AG09319 (cell line): ENCODE results near the gene RHBDF2.

ENCODE experiments used
- DNase-seq: peaks from one replicate; pipeline ENCODE4 v3.0.0-alpha.2; 2010; ENCODE audit warnings: low read depth; ENCODE audit errors: extremely low read depth
- TF ChIP-seq, protein P1 (sequence below): IDR thresholded peaks from 2 replicates; pipeline ENCODE4 v1.5.1; 2011; ENCODE audit warnings: low read depth, mild to moderate bottlenecking, inconsistent platforms, low read length, moderate library complexity

Gene RHBDF2

DNA sequence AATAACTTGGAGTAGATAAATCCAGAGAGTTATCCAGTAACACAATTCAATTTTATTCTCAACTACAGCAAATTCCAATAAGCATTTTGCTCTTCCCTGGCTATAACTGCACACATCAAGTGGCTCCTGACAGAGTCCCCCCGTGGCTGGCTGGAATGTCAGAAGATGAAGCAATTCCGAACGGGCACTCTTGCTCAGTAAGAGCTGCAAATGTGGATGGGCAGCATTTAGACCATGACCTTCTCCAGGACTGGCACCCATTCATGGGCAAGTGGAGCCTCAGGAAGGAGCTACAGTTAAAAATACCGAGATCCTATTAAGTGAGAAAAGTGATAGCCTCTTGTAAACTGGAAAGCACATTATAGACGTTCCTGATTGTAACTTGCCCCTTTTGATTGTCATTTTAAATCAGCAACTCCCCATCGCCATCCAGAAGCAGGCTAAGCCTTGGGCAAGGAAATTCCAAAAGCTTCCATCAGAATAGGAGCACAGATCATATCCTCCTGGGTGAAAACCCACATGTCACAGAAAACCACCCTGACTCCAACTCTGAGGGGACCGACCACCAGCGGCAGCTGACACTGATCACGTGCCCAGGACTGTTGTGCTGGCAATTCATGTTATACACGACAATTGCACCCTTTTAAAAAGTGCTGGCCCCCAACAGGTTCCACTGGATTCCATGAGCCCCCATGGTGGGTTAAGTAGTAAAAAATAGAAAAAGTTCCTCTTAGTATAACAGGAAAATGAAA, 55.4 kb downstream of the RHBDF2 start:
- no peak for DNase-seq
- TF ChIP-seq, protein P1, sequence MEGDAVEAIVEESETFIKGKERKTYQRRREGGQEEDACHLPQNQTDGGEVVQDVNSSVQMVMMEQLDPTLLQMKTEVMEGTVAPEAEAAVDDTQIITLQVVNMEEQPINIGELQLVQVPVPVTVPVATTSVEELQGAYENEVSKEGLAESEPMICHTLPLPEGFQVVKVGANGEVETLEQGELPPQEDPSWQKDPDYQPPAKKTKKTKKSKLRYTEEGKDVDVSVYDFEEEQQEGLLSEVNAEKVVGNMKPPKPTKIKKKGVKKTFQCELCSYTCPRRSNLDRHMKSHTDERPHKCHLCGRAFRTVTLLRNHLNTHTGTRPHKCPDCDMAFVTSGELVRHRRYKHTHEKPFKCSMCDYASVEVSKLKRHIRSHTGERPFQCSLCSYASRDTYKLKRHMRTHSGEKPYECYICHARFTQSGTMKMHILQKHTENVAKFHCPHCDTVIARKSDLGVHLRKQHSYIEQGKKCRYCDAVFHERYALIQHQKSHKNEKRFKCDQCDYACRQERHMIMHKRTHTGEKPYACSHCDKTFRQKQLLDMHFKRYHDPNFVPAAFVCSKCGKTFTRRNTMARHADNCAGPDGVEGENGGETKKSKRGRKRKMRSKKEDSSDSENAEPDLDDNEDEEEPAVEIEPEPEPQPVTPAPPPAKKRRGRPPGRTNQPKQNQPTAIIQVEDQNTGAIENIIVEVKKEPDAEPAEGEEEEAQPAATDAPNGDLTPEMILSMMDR, result no peak

DNA sequence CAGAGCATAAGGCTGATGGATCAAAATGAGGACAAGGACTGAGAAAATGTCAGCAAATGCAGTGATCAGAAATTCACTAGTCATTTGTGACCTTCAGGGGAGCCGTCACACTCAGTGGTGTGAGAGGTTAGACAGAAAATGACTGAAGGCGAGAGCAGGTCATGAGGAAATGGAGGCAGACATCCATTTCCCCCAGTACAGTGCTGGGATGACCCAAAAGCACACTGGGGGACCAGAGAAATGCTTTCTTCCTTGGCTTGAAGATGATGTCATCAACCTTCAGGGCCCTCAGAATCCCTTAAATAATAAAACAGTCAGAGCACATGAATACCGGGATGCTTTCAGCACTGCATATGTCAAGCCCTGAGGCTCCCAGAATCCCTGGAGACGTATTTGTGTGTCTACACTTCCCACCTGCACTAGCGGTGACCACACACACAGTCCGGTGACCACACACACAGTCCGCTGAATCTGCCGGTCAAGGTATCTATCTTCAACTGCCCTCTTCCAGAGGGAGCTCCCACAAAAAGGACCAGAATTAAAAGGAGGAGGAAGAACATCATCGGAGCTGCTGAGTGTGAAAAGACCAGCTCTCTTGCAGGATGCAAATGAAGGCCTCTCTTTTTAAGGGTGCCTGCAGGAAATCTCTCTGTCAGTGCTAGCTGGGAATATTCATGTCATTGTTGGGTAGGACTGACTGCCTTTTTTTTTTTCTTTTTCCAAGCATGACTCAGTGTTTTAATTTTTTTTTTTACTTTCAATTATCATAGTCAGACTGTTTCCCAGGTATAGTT, 56.5 kb downstream of the RHBDF2 start:
- TF ChIP-seq, protein P1, result no peak
- no peak for DNase-seq

- no peak for DNase-seq
- TF ChIP-seq, protein P1, result no peak
Observed at GRCh38 chr17:76442341-76443338, 58.6 kb downstream of the RHBDF2 start.

DNA sequence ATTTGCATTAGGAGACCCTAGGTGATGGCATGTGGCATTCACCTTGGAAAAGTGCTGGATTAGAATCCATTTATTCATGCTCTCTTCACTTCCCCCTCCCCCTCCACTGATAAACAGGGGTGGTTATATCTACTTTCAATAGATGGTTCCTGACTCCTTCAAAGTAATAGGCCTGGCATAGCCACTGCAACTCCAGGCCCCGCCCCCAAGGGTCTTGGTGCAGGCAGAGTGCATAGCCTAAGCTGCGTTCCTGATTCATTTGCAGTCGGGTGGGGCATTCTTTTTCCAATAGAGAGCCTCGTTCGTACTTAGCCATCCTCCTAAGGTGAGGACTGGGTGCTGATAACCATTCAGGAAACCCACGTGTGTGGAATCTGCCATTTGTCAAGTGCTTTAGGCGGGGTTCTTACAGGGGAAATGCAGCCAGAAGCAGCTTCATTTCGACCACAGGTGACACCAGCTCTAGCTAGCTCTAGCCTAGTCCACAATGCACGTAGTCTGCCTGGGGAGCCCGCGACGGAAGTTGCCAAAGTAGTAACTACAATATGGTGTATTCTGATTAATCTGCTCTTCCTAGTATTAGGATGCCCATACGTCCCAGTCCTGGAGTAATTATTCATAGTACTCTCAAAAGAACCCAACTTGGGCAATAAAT, 59.4 kb downstream of the RHBDF2 start:
- TF ChIP-seq, protein P1, result no peak
- no peak for DNase-seq

DNA sequence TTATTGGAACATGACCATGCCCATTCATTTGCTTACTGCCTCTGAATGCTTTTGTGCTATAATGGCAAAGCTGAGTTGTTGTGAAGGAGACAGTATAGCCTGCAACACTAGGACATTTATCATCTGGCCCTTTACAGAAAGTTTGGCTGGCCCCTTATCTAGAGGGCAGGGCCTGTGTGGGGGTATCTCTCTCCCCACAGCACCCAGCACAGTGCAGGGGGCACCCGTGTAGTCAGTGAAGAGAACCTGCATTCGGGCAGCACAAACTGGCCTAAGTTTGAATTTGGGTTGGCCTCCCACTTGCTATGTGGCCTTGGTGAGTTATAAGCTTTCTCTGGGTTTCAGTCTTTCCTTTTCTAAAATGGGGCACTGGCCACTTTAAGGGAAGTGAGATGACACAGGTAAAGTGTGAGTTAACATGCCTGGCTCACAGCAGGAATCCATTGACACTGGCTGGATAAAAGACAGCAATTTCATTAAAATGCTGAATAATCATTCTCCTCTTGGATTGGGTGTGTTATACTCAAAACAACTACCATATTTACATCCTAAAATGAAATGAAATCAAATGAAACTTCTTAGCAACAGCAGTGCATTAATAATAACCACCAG, 60.4 kb downstream of the RHBDF2 start:
- no peak for DNase-seq
- TF ChIP-seq, protein P1, result no peak

DNA sequence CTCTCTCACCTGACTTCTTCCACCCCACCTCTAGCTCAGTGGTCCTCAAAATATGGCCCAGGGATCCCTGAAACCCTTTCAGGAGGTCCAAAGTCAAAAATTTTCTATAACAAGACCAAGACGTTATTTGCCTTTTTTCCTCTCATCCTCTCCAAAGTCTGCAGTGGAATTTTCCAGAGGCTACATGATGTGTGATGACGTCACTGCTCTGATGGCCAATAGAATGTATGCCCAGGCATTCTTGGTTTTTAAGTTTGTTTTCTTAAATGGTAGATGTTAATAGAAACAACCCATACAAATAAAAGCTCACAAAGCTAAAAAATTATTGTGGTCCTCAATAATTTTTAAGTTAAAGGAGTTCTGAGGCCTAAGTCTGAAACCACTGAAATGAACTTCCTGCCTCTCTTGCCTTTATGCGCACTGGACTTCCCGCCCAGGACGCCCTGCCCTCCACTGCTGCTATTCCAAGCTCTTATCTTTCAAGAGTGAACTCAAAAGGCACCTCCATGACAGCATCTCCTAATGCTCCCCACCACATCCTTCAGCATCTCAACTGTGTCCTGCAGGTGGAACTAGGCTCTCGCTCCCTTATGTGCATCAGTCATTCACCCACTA, 61.8 kb downstream of the RHBDF2 start:
- DNase-seq, result no peak
- TF ChIP-seq, protein P1, result no peak
